ENCODE data around the gene TCTN3.

DNA sequence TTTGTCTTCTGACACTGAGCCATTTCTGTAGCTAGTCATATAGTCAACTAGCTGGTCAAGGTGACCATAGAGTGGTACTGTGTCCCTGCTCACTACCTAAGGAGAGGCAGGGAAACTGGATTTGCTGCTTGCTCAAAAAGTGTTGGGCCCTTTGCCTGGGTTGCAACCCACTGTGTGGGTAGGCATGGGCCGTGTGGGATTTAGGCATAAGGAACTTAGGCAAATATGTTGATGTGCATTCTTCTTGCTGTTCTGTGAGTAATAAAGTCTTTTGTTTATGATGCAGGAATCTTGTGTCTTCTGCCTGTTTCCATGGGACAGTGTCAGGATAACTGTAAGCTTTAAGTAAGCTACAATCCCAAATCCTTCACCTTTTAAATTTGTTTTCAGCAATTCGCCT is 23.1 kb upstream of the TCTN3 start:
- TF ChIP-seq, protein P1, sequence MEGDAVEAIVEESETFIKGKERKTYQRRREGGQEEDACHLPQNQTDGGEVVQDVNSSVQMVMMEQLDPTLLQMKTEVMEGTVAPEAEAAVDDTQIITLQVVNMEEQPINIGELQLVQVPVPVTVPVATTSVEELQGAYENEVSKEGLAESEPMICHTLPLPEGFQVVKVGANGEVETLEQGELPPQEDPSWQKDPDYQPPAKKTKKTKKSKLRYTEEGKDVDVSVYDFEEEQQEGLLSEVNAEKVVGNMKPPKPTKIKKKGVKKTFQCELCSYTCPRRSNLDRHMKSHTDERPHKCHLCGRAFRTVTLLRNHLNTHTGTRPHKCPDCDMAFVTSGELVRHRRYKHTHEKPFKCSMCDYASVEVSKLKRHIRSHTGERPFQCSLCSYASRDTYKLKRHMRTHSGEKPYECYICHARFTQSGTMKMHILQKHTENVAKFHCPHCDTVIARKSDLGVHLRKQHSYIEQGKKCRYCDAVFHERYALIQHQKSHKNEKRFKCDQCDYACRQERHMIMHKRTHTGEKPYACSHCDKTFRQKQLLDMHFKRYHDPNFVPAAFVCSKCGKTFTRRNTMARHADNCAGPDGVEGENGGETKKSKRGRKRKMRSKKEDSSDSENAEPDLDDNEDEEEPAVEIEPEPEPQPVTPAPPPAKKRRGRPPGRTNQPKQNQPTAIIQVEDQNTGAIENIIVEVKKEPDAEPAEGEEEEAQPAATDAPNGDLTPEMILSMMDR (IDR thresholded peaks at IDR 0.05): no peak
- TF ChIP-seq CHD2 (IDR thresholded peaks at IDR 0.05; ENCODE audit: low read length, partially characterized antibody) (no peak), RXRA (IDR thresholded peaks at IDR 0.05; ENCODE audit: borderline replicate concordance, low read depth) (no peak), GATA2 (CRISPR knock-in tag; IDR thresholded peaks at IDR 0.05) (no peak), POLR2AphosphoS5 (IDR thresholded peaks at IDR 0.05; ENCODE audit: low read depth, low read length) (no peak), RFX5 (IDR thresholded peaks at IDR 0.05; ENCODE audit: low read length) (no peak)
- TF ChIP-seq, protein P2, sequence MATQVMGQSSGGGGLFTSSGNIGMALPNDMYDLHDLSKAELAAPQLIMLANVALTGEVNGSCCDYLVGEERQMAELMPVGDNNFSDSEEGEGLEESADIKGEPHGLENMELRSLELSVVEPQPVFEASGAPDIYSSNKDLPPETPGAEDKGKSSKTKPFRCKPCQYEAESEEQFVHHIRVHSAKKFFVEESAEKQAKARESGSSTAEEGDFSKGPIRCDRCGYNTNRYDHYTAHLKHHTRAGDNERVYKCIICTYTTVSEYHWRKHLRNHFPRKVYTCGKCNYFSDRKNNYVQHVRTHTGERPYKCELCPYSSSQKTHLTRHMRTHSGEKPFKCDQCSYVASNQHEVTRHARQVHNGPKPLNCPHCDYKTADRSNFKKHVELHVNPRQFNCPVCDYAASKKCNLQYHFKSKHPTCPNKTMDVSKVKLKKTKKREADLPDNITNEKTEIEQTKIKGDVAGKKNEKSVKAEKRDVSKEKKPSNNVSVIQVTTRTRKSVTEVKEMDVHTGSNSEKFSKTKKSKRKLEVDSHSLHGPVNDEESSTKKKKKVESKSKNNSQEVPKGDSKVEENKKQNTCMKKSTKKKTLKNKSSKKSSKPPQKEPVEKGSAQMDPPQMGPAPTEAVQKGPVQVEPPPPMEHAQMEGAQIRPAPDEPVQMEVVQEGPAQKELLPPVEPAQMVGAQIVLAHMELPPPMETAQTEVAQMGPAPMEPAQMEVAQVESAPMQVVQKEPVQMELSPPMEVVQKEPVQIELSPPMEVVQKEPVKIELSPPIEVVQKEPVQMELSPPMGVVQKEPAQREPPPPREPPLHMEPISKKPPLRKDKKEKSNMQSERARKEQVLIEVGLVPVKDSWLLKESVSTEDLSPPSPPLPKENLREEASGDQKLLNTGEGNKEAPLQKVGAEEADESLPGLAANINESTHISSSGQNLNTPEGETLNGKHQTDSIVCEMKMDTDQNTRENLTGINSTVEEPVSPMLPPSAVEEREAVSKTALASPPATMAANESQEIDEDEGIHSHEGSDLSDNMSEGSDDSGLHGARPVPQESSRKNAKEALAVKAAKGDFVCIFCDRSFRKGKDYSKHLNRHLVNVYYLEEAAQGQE (IDR thresholded peaks at IDR 0.05; ENCODE audit: low read depth, low read length): no peak
